ENCODE data around the gene RNF146. TPM values are rescaled to one million over a fixed set of nuclear protein-coding genes. Genes with fewer than 3 reads are reported as not detected.

The RNF146 gene
- polyA plus RNA-seq, 1 experiment, result 64.1 TPM

- CTCF ChIA-PET, result interaction anchor here (0.7 to 6.9 kb wide), 17 partner anchors 12 to 338 kb away, joined by 3 to 60 read pairs (median 5); partner anchors contain the start of genes KIAA0408 and RNF146
- POLR2A ChIA-PET, result interaction anchor here (0.7 kb wide), 1 partner anchor 247 kb away, joined by 3 read pairs; no protein-coding TSS in a partner anchor
These were observed 36.3 kb downstream of the RNF146 start for GRCh38 chr6:127302728-127303660.

GRCh38 chr6:127303917-127304316, 37.3 kb downstream of the RNF146 start:
- H3K9me3 ChIP-seq (ENCODE audit: control insufficient read depth, insufficient read depth, low read length), result no peaks in the 10 kb centered on the region
- H3K4me3 ChIP-seq (ENCODE audit: low read depth, low read length), result no peak overlapping the region
- no peak overlapping the region for H3K27ac ChIP-seq (ENCODE audit: low read depth, low read length)
- no peaks in the 10 kb centered on the region for H3K27me3 ChIP-seq (ENCODE audit: control insufficient read depth, insufficient read depth, low read length)
- DNase-seq (ENCODE audit: low read depth, low spot score), result no peak
- ChIA-PET POLR2A (no interaction called here), CTCF (interaction anchor here (0.9 to 6.9 kb wide), 15 partner anchors 11 to 245 kb away, joined by 3 to 60 read pairs (median 5); partner anchors contain the start of gene KIAA0408)
- no peak for TF ChIP-seq CTCF (IDR thresholded peaks at IDR 0.05; ENCODE audit: low read depth, low read length)

More at GRCh38 chr6:127302728-127303660, 36.3 kb downstream of the RNF146 start:
- DNase-seq (ENCODE audit: low read depth, low spot score), result no peak
- Histone ChIP-seq H3K27ac (ENCODE audit: low read depth, low read length) (no peak overlapping the region), H3K4me3 (ENCODE audit: low read depth, low read length) (no peak overlapping the region), H3K27me3 (ENCODE audit: control insufficient read depth, insufficient read depth, low read length) (no peaks in the 10 kb centered on the region), H3K9me3 (ENCODE audit: control insufficient read depth, insufficient read depth, low read length) (no peaks in the 10 kb centered on the region)
- TF ChIP-seq CTCF (IDR thresholded peaks at IDR 0.05; ENCODE audit: low read depth, low read length), result peak; percentile 74

- ChIA-PET CTCF (interaction anchor here (0.7 to 5.2 kb wide), 5 partner anchors 21 to 241 kb away, joined by 3 to 60 read pairs (median 4); no protein-coding TSS in a partner anchor), POLR2A (no interaction called here)
- DNase-seq (ENCODE audit: low read depth, low spot score), result no peak
These were observed 39.1 kb downstream of the RNF146 start for GRCh38 chr6:127305741-127306140.

GRCh38 chr6:127317388-127318128, 50.9 kb downstream of the RNF146 start:
- ChIA-PET CTCF (interaction anchor here (2.0 kb wide), 1 partner anchor 221 kb away, joined by 13 read pairs; no protein-coding TSS in a partner anchor), POLR2A (no interaction called here)
- Histone ChIP-seq H3K27ac (ENCODE audit: low read depth, low read length) (no peak overlapping the region), H3K27me3 (ENCODE audit: control insufficient read depth, insufficient read depth, low read length) (no peaks in the 10 kb centered on the region), H3K9me3 (ENCODE audit: control insufficient read depth, insufficient read depth, low read length) (no peaks in the 10 kb centered on the region), H3K4me3 (ENCODE audit: low read depth, low read length) (no peak overlapping the region)
- no peak for TF ChIP-seq CTCF (IDR thresholded peaks at IDR 0.05; ENCODE audit: low read depth, low read length)
- no peak for DNase-seq (ENCODE audit: low read depth, low spot score)

More at GRCh38 chr6:127305741-127306140, 39.1 kb downstream of the RNF146 start:
- no peak for TF ChIP-seq CTCF (IDR thresholded peaks at IDR 0.05; ENCODE audit: low read depth, low read length)
- Histone ChIP-seq H3K9me3 (ENCODE audit: control insufficient read depth, insufficient read depth, low read length) (no peaks in the 10 kb centered on the region), H3K27me3 (ENCODE audit: control insufficient read depth, insufficient read depth, low read length) (no peaks in the 10 kb centered on the region), H3K27ac (ENCODE audit: low read depth, low read length) (no peak overlapping the region), H3K4me3 (ENCODE audit: low read depth, low read length) (no peak overlapping the region)
